Measurements from ENCODE around the gene GP5. TPM values are rescaled to one million over a fixed set of nuclear protein-coding genes. Genes with fewer than 3 reads are reported as not detected.

GP5 gene
- total RNA-seq, 1 experiment from 2014 or later, result 0.15 TPM

DNA sequence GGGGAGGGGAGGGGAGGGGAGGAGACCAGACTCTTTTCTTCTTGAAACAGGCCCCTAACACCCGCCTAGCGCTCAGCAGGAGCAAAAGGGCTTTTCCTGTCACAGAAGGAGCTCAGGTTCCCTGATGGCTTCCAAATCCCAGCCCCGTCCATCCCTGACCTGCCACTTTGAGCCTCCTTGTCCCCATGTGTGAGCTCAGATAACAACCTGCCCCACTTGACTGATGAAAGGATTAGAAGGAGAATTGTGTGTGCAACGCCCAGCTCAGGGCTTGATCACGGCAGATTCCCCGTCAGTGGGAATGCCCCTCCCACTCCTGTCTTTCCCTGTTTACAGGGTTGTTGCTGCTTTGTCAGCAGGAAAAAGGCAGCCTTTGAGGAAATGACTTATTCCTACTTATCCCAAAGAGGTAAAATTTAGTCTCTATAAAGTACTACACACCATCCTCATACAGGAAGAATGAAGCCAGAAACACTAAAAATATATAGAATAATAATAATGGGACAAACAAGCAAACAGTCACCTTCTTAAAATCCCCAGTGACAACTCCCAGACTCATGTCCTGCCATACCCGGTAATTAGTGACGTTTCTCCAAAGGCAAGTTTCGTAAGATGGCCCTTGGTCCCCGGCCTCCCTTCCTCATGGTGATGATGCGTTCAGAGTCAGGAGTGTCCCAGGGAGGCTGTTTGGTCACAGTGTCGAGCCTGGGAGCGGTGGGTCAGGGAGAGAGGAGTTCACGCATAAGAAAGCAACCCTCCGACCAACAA lies 23.4 kb downstream of the GP5 start:
- Histone ChIP-seq H3K4me1 (ENCODE audit: control insufficient read depth in 1 of 2, insufficient read depth in 2 of 2, low read length in 2 of 2) (no peaks in the 10 kb centered on the region), H3K27me3 (ENCODE audit: insufficient read depth, low read length) (no peaks in the 10 kb centered on the region), H3K9me2 (ENCODE audit: insufficient read depth) (no peaks in the 10 kb centered on the region), H3K79me2 (ENCODE audit: insufficient read depth, low read length) (no peaks in the 10 kb centered on the region), H4K20me1 (ENCODE audit: insufficient read depth) (no peaks in the 10 kb centered on the region), H3K9me3 (ENCODE audit: control insufficient read depth in 1 of 2, insufficient read depth in 1 of 2, low read depth in 1 of 2, low read length in 2 of 2) (no peaks in the 10 kb centered on the region), H2AFZ (ENCODE audit: low read depth, low read length, poor library complexity, severe bottlenecking) (no peak overlapping the region), H3K9ac (ENCODE audit: low read length) (no peak overlapping the region), H3K27ac (ENCODE audit: low read depth, low read length) (no peak overlapping the region), H3K4me3 (replicated peaks in 1 of 2; ENCODE audit: low read depth in 1 of 2, low read length in 2 of 2) (no peak overlapping the region), H3K36me3 (ENCODE audit: control insufficient read depth in 1 of 2, insufficient read depth in 2 of 2, low read length in 2 of 2) (no peaks in the 10 kb centered on the region), H3K4me2 (ENCODE audit: low read length) (no peak overlapping the region)
- TF ChIP-seq, protein P1, sequence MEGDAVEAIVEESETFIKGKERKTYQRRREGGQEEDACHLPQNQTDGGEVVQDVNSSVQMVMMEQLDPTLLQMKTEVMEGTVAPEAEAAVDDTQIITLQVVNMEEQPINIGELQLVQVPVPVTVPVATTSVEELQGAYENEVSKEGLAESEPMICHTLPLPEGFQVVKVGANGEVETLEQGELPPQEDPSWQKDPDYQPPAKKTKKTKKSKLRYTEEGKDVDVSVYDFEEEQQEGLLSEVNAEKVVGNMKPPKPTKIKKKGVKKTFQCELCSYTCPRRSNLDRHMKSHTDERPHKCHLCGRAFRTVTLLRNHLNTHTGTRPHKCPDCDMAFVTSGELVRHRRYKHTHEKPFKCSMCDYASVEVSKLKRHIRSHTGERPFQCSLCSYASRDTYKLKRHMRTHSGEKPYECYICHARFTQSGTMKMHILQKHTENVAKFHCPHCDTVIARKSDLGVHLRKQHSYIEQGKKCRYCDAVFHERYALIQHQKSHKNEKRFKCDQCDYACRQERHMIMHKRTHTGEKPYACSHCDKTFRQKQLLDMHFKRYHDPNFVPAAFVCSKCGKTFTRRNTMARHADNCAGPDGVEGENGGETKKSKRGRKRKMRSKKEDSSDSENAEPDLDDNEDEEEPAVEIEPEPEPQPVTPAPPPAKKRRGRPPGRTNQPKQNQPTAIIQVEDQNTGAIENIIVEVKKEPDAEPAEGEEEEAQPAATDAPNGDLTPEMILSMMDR (IDR thresholded peaks at IDR 0.05 in 2 of 3, conservative IDR thresholded peaks at IDR 0.05 in 1 of 3; ENCODE audit: borderline replicate concordance in 1 of 3, insufficient read depth in 1 of 3, low read depth in 2 of 3, low read length in 2 of 3), result no peak
- TF ChIP-seq RAD21 (IDR thresholded peaks at IDR 0.05; ENCODE audit: low read depth), result no peak
- ATAC-seq (no peak), DNase-seq (ENCODE audit: low read depth, low spot score) (no peak)
- intact Hi-C loops (cut with micrococcal nuclease), result no loop called here
- RAD21 ChIA-PET (ENCODE audit: low non-redundant PET in 1 of 2, low total read pairs in 2 of 2, uncharacterized antibody in 2 of 2, unreplicated experiment in 2 of 2), result no interaction called here
- no TSS peak for BruUV-seq (replicated peaks)
- POLR2A ChIA-PET, result no interaction called here
- CTCF ChIA-PET, result no interaction called here

GRCh38 chr3:194374935-194375334 lies 24.1 kb downstream of the GP5 start:
- no peak overlapping the region for H3K4me3 ChIP-seq (replicated peaks in 1 of 2; ENCODE audit: low read depth in 1 of 2, low read length in 2 of 2)
- TF ChIP-seq, protein P2, sequence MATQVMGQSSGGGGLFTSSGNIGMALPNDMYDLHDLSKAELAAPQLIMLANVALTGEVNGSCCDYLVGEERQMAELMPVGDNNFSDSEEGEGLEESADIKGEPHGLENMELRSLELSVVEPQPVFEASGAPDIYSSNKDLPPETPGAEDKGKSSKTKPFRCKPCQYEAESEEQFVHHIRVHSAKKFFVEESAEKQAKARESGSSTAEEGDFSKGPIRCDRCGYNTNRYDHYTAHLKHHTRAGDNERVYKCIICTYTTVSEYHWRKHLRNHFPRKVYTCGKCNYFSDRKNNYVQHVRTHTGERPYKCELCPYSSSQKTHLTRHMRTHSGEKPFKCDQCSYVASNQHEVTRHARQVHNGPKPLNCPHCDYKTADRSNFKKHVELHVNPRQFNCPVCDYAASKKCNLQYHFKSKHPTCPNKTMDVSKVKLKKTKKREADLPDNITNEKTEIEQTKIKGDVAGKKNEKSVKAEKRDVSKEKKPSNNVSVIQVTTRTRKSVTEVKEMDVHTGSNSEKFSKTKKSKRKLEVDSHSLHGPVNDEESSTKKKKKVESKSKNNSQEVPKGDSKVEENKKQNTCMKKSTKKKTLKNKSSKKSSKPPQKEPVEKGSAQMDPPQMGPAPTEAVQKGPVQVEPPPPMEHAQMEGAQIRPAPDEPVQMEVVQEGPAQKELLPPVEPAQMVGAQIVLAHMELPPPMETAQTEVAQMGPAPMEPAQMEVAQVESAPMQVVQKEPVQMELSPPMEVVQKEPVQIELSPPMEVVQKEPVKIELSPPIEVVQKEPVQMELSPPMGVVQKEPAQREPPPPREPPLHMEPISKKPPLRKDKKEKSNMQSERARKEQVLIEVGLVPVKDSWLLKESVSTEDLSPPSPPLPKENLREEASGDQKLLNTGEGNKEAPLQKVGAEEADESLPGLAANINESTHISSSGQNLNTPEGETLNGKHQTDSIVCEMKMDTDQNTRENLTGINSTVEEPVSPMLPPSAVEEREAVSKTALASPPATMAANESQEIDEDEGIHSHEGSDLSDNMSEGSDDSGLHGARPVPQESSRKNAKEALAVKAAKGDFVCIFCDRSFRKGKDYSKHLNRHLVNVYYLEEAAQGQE (IDR thresholded peaks at IDR 0.05; ENCODE audit: low read depth), result no peak
- TF ChIP-seq TCF7L2 (IDR thresholded peaks at IDR 0.05; ENCODE audit: borderline replicate concordance, extremely low read depth, insufficient read depth, insufficient read length) (no peak), EZH2 (IDR thresholded peaks at IDR 0.05) (no peak), POLR2AphosphoS5 (IDR thresholded peaks at IDR 0.05; ENCODE audit: low read depth, low read length) (no peak), ZNF274 (IDR thresholded peaks at IDR 0.05; ENCODE audit: low read depth, low read length) (no peak), ZFX (IDR thresholded peaks at IDR 0.05) (no peak), JUND (IDR thresholded peaks at IDR 0.05) (no peak), SP1 (IDR thresholded peaks at IDR 0.05; ENCODE audit: low read depth) (no peak), RAD21 (IDR thresholded peaks at IDR 0.05; ENCODE audit: low read depth) (no peak), CBX3 (IDR thresholded peaks at IDR 0.05; ENCODE audit: low read depth) (no peak), FOSL1 (IDR thresholded peaks at IDR 0.05; ENCODE audit: low read depth) (no peak), CEBPB (IDR thresholded peaks at IDR 0.05; ENCODE audit: low read depth) (no peak)
- TF ChIP-seq, protein P3, sequence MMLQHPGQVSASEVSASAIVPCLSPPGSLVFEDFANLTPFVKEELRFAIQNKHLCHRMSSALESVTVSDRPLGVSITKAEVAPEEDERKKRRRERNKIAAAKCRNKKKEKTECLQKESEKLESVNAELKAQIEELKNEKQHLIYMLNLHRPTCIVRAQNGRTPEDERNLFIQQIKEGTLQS (IDR thresholded peaks at IDR 0.05), result no peak

More at GRCh38 chr3:194374935-194375334, 24.1 kb downstream of the GP5 start:
- POLR2A ChIA-PET, result no interaction called here
- Histone ChIP-seq H3K79me2 (ENCODE audit: insufficient read depth, low read length) (no peaks in the 10 kb centered on the region), H4K20me1 (ENCODE audit: insufficient read depth) (no peaks in the 10 kb centered on the region), H3K9ac (ENCODE audit: low read length) (no peak overlapping the region), H3K9me2 (ENCODE audit: insufficient read depth) (no peaks in the 10 kb centered on the region), H3K4me1 (ENCODE audit: control insufficient read depth in 1 of 2, insufficient read depth in 2 of 2, low read length in 2 of 2) (peaks cover 0 to under 1% of the 10 kb centered on the region in 2 experiments; a peak in 1 of 4 replicates), H3K27ac (ENCODE audit: low read depth, low read length) (no peak overlapping the region), H3K9me3 (ENCODE audit: control insufficient read depth in 1 of 2, insufficient read depth in 1 of 2, low read depth in 1 of 2, low read length in 2 of 2) (no peaks in the 10 kb centered on the region), H2AFZ (ENCODE audit: low read depth, low read length, poor library complexity, severe bottlenecking) (no peak overlapping the region), H3K36me3 (ENCODE audit: control insufficient read depth in 1 of 2, insufficient read depth in 2 of 2, low read length in 2 of 2) (no peaks in the 10 kb centered on the region), H3K4me2 (ENCODE audit: low read length) (no peak overlapping the region), H3K27me3 (ENCODE audit: insufficient read depth, low read length) (peaks cover 4% of the 10 kb centered on the region; the same call in 1 of the 2 replicates)
- RAD21 ChIA-PET (ENCODE audit: low non-redundant PET in 1 of 2, low total read pairs in 2 of 2, uncharacterized antibody in 2 of 2, unreplicated experiment in 2 of 2), result no interaction called here
- DNase-seq (ENCODE audit: low read depth, low spot score), result no peak
- CTCF ChIA-PET, result no interaction called here
- no peak for ATAC-seq
- no TSS peak for BruUV-seq (replicated peaks)
- intact Hi-C loops (cut with micrococcal nuclease), result no loop called here
